HG02642 (cell line): ENCODE data around the gene OSR1.

Source experiments
- ATAC-seq: cut with Tn5 transposase; IDR thresholded peaks from one replicate; pipeline ENCODE4 v1.9.1; 2021; ENCODE audit warnings: mild to moderate bottlenecking; ENCODE audit not compliant: unreplicated experiment, poor library complexity

The OSR1 gene

DNA sequence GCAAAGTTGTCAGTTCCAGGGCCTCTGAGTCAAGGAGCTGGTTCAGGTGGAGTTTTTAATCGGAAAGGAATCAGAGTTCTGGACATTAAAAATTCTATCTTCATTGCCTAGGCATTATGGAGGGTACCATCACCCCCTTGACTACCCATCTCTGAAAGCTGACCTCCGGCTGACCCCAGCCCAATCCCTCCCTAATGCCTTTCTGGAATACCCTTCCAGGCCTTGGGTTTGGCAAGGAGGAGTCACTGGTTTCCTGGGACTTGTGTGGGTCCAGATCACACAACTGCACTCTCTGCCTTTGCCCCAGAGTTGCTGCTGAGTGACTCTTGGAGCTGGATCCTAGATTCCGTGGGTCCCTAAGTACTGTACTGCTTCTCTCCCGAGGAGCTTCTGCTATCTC, 1.0 kb upstream of the OSR1 start:
- no peak for ATAC-seq

DNA sequence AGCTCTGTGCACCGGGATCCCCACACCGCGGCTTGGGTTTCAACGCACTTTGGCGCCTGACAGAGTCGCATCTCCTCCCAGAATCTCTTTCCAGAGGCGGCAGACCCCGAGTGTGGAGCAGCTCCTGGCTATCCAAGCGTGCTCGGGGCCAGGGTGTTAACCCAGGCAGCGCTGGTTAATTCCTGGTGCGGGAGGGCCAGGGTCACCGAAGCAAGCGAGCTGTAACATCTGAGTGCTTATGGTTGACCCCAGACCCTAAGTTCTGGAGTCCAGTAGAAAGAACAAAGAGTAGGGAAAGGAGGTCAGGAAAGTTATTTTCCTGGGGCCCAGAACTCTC, 566 bp upstream of the OSR1 start:
- ATAC-seq, result no peak

DNA sequence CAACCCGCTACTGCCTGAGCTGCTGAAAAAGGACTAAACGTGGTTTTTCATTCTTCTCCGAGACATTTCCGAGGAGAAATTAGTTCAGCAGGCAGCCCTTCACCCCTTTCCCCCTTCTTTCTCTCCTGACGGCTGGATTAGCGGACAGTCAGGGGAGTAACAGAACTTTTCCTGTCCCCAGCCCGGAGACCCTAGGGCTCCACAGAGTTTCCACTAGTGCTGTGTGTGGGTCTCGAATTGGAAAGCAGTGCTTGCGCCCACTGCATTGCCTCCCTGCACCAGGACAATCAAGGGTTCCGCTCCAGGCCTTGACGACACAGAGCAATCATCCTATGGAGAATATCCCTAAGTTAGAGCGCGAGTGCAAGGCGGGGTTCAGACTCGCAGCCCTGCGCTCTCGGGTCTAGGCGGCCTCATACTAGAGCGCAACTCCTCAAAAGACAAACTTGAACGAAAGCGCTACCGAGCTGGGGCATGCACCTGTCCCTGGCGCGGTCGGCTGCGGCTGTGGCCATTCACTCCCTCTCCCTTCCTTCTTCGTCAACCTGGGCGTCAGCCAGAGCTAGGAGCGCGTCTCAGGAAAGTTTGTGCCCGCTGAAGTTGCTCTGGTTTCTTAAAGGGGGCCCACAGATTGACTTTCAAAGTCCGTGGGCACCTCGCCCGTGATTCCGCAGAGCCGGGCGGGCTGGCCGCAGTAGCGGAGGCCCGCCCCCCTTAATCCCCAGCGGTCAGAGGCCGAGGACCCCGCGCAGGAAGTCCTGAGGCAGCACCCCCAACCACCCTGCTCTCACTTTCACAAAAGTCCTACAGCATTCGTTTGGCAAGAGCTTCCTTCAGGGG, 801 bp downstream of the OSR1 start:
- ATAC-seq, result no peak

DNA sequence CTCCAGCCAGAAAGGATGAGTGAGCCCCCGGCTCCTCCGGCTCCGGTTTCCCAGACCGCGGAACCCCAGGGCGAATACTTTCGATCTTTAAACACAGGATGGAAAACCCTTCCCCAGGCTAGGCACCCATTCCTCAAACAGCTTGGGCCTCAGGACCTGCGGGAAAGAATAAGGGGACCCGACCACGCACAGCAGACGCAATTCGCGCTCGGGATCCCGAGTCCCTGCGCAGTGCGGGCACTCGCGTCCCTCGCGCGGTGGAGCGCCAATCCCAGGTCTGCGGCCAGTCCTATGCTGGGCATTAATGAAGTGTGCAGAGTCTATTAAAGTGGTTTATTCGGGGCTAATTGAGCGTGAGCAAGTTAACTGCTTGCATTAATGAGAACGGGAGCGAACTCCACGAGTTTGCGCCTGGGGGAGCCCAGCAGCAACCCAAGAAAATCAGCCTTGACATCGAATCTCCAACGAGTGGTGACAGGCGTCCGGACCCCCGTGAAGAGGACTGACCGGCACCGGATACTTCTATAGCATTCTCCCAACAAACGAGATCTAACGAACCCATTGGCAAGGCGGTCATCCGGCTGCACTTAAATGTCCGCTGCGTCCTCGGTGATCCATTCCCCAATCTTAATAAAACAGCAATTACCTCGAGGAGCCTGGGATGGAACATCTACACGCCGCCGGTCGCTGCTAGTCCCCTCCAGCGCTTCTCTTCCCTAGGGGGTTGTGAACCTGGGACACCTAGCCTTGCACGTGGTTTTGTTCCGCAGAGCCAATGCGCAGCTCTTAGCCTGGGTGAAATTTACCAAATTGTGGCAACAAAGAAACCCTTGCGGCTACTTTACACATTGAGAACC, 1.6 kb downstream of the OSR1 start:
- ATAC-seq, result no peak

DNA sequence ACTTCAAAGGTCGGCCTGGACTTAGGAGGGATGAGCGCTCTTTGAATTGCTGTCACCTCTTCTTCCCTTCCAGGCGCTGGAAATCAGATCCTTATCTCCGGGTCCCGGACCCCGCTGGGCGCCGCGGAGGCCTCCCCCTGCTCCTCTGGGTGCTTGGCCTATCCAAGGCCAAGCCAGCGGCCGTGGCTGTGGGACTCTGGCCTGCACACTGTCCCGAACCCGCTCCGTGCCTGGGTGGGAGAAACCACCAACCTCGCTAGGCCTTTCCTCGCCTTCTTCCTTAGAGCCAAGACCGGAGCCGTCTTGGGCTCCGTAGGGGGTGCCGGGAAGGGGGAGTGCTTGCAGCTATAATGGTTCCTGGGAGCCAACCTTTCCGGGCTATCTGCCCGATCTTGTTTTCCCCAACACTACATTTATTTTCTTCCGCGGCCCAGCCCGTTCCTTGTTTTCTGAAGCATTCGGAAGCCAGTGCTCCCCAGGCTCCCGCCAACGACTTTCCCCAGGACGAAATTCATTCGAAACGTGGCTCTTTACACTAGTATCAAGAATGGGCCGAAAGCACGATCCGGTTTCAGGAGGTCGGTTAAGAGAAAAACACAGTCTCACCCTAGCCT, 2.4 kb downstream of the OSR1 start:
- no peak for ATAC-seq

DNA sequence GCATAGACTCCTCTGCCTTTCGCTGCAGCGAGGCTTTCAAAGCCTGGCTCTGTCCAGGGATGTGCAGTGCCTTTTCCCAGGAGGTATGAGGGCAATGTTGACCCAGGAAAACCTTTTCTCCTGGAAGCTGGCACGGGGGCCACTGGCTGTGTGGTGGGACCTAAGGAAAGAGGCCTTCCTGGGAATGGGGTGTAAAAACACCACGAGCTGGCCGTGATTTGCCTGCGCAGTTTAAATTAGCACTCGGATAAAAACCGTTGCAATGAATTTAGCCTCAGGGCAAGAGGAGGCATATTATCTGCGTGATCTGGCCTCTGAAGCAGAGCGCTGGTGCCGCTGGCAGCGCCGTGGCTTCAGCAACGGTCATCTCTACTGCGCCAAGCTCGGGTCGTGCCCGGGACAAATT, 3.0 kb downstream of the OSR1 start:
- no peak for ATAC-seq

DNA sequence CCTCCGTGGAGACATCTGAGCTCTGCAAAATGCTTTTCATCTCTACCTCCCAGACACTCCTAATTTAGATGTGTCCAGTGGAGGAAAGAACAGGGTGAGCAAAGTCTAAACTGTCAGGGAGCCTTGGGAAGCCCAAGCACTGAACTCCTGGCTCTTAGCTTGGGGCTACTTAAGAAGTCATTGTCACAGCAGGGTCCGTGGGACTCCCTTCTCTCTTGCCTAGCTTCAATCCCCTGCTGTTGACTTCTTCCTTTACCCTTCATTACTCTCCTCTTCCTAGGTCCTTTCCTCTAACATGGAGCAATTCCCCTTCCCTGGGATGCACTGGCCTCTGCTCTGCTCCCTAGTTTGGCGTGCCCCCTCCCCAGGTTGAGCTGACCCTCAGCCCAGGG, 3.4 kb downstream of the OSR1 start:
- ATAC-seq, result no peak

DNA sequence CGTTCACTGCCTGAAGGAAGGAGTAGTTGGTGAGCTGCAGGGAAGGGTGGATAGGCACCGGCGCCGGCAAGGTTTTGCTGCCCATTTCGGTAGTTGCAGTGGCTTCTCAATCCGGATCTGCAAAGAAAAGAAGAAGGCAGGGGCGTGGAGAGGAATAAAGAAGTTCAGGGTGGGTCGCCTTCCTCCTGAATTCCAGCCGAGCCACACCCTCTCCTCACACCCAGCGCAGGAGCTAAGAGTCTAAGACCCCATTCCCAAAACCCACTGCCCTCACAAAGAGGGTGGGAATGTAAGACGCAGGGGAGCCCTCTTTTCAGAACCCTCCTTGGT, 4.7 kb downstream of the OSR1 start:
- no peak for ATAC-seq

DNA sequence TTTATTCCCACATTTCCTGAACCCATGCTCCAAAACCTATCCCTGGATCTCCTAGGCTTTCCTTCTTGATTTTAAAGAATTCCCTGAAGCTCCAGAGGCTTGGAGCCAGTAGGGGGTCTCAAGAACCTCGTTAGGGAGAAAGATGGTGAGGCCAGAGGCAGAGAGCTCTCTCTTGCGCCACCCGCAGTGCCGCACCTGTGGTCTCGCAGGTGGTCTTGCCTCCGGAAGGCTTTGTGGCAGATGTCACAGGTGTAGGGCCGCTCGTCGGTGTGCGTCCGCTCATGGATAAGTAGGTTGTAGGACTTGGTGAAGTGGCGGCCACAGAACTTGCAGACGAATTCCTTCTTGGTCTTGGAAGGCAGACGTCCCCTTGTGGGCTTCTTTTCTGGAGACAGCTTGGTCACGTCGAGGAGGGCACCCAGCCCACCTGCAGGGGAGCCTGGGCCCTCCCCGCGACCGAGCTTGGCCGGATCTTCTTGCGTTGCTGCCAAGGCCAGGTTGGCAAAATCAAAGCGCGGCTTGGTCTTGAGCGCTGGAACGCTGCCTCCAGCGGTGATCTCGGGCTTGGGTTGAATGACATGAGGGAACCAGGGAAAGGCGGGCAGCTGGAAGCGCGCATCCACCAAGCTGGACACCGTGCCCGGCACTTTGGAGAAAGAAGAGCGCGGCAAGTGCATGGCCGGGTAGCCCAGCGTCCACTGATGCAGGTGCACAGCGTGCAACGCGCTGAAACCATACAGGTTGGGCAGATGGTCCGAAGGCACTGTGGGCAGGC, 5.3 kb downstream of the OSR1 start:
- ATAC-seq, result no peak

DNA sequence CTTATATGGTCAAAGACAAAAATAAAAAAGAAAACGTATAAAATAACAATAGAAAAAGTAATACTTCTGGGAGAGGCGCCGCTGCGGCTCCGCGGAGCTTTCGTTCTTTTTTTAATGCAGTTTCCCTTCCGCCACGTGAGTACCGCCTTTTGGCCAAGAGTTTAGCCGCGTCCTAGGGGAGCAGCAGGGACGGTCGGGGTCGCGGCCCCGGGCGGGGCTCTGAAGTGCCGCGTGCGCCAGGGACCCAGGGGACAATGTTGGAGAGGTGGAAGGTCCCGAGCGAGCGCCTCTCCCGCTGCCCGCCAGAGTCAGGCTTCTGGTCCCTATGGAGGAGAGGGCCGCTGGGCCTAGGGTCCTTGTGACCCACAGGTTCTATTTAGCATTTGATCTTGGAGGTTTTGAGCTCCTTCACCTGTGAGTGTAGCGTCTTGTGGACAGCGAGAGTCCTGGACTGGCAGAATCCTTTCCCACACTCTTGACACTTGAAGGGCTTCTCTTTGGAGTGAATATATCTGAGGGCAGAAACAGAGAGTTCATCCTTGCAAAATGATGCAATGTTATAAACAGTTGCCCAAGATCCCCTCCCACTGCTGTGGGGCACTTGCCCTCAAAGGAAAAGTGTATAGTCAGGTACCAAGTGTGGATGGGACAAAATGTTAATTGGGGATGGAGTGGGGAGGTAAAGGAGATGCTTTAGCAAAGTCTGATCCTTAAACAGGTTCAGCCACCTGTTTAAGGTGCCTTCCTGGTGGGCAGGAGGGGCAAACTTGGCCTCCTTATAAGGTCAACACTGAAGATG, 6.3 kb downstream of the OSR1 start:
- no peak for ATAC-seq

DNA sequence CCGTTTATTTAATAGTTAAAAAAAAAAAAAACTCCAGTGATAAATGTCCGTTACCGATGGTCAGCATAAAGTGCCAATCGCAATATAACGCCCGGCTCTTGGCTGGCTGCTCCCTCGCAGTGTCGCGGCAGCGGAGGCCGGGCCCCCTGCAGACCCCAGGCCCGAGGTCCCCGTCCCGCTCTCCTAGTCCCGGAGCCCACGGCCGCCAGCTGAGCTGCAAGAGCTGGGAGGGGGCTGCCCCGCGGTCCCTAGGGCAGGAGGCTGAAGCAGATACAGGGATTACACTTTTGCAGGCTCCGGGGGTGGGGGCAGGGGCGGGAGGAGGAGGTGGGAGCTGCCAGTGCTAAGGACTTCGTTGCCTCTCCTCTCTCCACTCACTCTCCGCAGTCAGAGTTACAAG, 6.9 kb downstream of the OSR1 start:
- no peak for ATAC-seq

DNA sequence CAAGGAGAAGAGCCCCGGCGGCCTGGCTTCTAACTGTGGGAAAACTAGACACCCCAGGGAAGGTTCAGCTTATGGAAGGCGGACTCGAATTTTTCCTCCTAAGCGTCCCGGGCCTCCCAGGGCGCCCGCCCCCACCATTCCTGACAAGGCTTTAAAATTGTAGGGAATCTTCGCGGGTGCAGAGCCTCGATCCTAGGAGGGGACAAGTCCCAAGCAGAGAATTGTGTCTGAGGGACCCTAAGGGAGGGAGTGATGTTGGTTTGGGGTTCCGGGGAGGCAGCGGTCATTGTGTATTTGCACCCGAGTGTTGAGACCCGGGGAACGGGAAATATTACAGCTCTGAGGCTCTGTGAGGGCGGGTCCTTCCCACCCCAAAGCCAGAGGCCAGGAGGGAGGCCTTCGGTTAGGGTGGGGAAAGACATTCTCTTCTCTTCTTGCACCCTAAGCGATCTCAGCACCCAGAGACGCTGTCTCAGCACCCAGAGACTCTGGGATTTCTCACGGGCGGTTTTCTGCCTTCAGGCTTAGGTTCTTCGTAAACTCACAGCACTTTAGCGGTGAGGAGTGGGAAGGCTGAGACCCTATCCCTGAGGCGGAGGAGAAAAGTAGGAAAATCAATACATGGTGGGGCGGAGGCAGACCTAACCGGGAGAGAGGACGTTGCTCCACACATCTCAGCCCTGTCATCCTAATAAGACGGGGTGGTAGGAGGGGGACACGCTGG, 7.6 kb downstream of the OSR1 start:
- ATAC-seq, result no peak

DNA sequence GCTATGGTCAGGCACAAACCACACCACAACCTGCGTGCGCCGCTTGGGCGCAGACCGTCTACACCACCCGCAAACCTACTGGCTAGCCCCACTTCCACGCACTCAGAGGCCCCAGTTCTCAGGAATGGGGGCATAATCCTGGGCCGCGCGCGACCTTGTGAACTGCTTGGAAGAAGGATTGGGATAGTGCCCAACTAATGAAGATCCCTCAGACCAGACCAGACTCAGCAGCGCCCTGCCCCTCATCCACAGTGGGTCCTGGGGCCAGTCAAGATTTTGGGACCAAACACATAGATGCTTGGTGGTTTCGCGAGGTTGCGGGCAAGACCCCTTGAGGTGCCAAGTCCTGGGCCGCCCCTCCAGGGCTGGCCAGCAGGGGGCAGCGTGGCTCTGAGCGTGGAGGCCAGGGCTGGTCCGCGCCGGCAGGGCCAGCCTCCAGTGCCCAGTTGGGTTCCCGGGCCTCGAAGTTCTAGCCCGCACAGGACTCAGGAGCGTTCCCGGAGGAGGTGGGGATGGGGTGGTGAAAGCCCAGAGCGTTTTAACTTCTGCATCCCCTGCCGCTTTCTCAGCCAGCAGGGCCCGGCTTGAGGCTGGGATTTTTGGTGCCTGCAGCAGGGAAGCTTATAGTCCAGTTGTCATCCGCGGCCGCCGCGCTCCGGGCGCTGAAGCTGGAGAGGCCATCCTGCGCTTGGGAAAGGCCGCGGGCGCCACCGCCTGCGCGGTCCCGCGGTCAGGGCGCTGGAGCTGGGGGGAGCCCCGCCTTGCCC, 8.3 kb downstream of the OSR1 start:
- ATAC-seq, result no peak

DNA sequence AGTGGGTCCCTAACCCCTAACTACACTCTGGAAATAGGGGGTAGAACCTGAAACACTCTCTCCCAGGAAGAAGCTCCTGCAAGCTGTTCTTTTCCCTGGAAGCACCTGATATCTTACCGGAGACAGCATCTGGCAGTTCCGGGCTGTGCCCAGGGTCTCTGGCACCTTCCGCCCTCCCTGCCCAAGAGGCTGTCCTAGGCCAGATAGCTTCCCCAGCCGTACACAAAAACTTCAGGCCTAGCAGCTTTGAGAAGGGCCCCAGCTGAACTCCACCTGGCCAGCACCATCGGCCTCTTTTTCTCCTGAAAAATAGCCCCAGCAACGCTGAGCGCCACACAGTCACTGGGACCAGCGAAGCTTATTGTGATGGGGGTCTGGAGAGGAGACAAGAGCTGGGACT, 9.7 kb downstream of the OSR1 start:
- ATAC-seq, result no peak

DNA sequence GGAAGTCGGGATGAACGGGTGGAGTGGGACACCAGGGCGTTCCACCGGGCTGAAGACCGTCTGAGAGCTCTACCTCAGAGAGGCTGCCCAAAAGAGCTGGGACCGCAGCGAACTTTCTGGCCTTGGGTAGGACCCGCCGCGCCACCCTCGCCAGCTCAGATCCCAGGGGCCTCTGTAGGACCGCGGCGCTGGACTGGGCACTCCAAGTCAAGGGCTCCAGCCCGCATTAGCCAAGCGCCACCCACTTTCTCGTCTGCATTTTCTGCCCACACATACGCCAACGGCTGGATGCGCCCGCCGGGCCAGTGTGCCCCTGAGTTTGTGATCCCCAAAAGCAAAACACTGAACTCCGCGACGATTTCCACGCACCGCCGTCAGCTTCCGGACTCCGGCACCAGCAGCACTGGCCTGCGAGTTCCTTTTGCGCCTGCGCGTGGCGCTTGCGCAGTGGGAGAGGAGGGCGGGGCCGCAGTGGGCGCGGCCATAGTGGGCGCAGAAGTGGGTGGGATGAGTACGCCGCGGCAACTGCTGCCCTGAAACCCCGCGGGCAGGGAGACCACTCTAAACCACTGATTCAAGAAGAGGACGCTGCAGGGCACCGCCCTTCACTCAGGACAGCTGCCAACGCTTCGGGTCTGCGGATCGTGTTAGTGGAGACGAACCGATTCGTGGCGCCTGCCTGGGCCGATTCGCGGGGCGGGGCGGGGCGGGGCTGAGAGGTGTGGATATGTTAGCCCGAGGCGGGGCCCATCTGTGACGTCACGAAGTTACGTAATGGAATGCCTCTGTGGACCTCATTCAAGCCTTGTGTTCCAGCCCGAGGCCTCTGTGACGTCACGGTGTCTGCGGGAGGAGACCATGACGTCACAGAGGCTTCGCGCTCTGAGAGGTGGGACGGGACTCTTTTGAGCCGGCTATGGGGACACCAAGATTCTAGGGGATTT, 10.5 kb downstream of the OSR1 start:
- peak; percentile 93 for ATAC-seq

DNA sequence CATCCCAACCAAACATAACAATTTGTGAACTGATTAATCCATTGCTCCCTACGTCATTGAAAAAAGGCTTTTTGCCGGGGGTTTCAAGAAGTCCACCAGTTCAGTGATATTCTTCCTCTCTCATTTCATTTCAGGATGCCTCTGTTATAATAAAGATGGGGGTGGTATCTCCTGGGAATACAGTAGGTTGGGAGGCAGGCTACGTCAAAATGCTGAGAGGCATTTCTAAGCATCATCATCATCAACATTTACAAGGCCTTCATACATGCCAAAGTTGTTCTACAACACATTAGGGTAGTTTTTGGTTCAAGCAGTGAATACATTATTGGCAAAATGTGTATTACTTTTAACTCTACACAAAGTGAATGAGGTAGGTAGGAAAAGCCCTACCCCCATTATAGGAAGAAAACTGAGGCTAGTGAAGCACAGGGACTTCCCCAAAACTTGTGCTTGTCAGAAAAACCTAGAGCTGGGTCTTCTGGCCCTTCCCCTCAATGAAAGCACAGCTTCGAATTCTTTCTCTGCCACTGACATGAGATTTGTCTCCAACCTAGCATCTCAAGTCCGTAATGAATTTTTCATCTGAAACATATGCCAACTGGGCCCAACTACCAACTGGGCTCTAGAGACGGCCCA, 11.3 kb downstream of the OSR1 start:
- ATAC-seq, result peak; percentile 2

DNA sequence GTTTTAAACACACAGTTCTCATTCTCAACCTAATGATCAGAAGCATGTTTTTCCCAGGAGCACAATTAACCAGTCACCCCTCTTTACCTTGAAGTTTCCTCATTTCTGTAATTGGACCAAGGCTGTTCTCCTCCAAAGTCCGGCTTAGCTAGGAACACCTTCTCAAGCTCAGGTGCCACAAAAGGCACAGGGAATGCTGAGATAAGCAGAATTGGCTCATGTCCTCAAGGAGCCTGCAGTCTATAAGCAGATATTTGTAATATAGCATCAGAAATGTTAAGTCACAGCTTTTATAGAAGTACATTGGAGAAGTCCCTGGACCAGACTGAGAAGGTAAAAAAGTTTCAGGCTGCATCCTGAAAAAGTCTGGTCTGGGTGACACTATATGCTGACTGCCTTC, 20.7 kb downstream of the OSR1 start:
- no peak for ATAC-seq
